Naive B cell (primary cell): ENCODE results near the gene MAPK8IP1. TPM values are rescaled to one million over a fixed set of nuclear protein-coding genes. Genes with fewer than 3 reads are reported as not detected.
"Not testable (repeated sequence)": the region's sequence is repeated elsewhere in the genome, so short reads cannot be mapped to it uniquely, and the experiment has no call there.

Source experiments
- ATAC-seq, 2 donors: fragments of 150-1000 bp; cut with Tn5 transposase; 2 replicates each; pipeline ENCODE4 v1.10.0; 2021; ENCODE audit warnings: low read depth in 2 of 2, mild to moderate bottlenecking in 2 of 2, moderate library complexity in 2 of 2
- DNase-seq: peaks from one replicate; pipeline ENCODE4 v3.0.0; 2022
- H3K27ac Mint-ChIP-seq, 6 donors: one replicate each; pipeline ENCODE4 v1.8.0; 2020 to 2022; ENCODE audit warnings: mild to moderate bottlenecking in 6 of 6, mixed read lengths in 6 of 6, moderate library complexity in 5 of 6, inconsistent platforms in 2 of 6
- H3K27me3 Mint-ChIP-seq, 3 donors: one replicate each; pipeline ENCODE4 v1.8.0; 2021 to 2022; ENCODE audit warnings: mixed read lengths in 3 of 3, mild to moderate bottlenecking in 1 of 3
- H3K36me3 Mint-ChIP-seq, 2 donors: one replicate each; pipeline ENCODE4 v1.8.0; 2020 to 2022; ENCODE audit warnings: mixed read lengths in 2 of 2, inconsistent platforms in 1 of 2, mild to moderate bottlenecking in 1 of 2
- H3K4me1 Mint-ChIP-seq, 3 donors: one replicate each; pipeline ENCODE4 v1.8.0; 2020 to 2022; ENCODE audit warnings: mixed read lengths in 3 of 3, inconsistent platforms in 1 of 3, mild to moderate bottlenecking in 1 of 3, moderate library complexity in 1 of 3
- H3K4me3 Mint-ChIP-seq, 8 donors: one replicate each; pipeline ENCODE4 v1.8.0; 2020 to 2022; ENCODE audit warnings: mild to moderate bottlenecking in 8 of 8, mixed read lengths in 8 of 8, moderate library complexity in 8 of 8, inconsistent platforms in 2 of 8
- H3K9me3 Mint-ChIP-seq, 7 donors: one replicate each; pipeline ENCODE4 v1.8.0; 2020 to 2022; ENCODE audit warnings: mixed read lengths in 7 of 7, mild to moderate bottlenecking in 5 of 7, inconsistent platforms in 2 of 7, moderate library complexity in 1 of 7
- polyA plus RNA-seq, 6 donors: library from polyadenylated mRNA; unstranded; fragments of 300-500 nt; fragmentation: Illumina TruSeq; gene quantifications; one replicate each; pipeline ENCODE4 v1.2.3, GENCODE V29; 2021; ENCODE audit warnings: low read depth in 6 of 6

The MAPK8IP1 gene
- polyA plus RNA-seq: under 1 TPM in 5 of 6 donors, not detected in 1; 0.12 to 0.35 (median 0.20) TPM

GRCh38 chr11:45885274-45885920, at the start of gene MAPK8IP1:
TSS of gene MAPK8IP1 (plus strand) at chr11:45885651. CDS start at chr11:45885821, 170 bp downstream.
- H3K4me1 Mint-ChIP-seq: peaks cover 10 to 17% (median 16%) of the 10 kb centered on the region in 3 donors
- peak within 1 kb of the TSS; percentile 72 to 89 (median 84) for H3K4me3 Mint-ChIP-seq
- peak; percentile 53 for DNase-seq
- peaks cover 5 to 6% of the 10 kb centered on the region in 2 donors for H3K36me3 Mint-ChIP-seq
- peak; percentile 86 for ATAC-seq
- H3K9me3 Mint-ChIP-seq: peaks cover 0 to 1% (median 0%) of the 10 kb centered on the region in 7 donors
- H3K27me3 Mint-ChIP-seq: peaks cover 0 to 10% (median 0%) of the 10 kb centered on the region in 3 donors
- peak within 1 kb of the TSS in 3 of 6 donors; percentile 53 to 97 (median 87) for H3K27ac Mint-ChIP-seq

GRCh38 chr11:45839204-45839603, 46.2 kb upstream of the MAPK8IP1 start:
- Mint-ChIP-seq H3K4me1 (peaks cover 10 to 23% (median 20%) of the 10 kb centered on the region in 3 donors), H3K27ac (peak overlapping the region in 1 of 6 donors; percentile 78), H3K4me3 (no peak overlapping the region), H3K9me3 (peaks cover 0 to 1% (median 0%) of the 10 kb centered on the region in 7 donors), H3K27me3 (peaks cover 0 to 2% (median under 1%) of the 10 kb centered on the region in 3 donors), H3K36me3 (no peaks in the 10 kb centered on the region)
- DNase-seq (no peak), ATAC-seq (no peak)

GRCh38 chr11:45840251-45840650, 45.2 kb upstream of the MAPK8IP1 start:
- Mint-ChIP-seq H3K4me1 (peaks cover 13 to 23% (median 20%) of the 10 kb centered on the region in 3 donors), H3K27ac (peak overlapping the region in 2 of 6 donors; percentile 41 to 93)
- not testable (repeated sequence) for H3K9me3 Mint-ChIP-seq, ATAC-seq, H3K27me3 Mint-ChIP-seq, DNase-seq, H3K4me3 Mint-ChIP-seq, H3K36me3 Mint-ChIP-seq

- H3K9me3 Mint-ChIP-seq: no peaks in the 10 kb centered on the region
Measured at GRCh38 chr11:45843158-45843924, 42.1 kb upstream of the MAPK8IP1 start.

GRCh38 chr11:45844822-45845578, 40.5 kb upstream of the MAPK8IP1 start:
- no peaks in the 10 kb centered on the region for H3K9me3 Mint-ChIP-seq
- no peak for DNase-seq

More at GRCh38 chr11:45843158-45843924, 42.1 kb upstream of the MAPK8IP1 start:
- Mint-ChIP-seq H3K27me3 (no peaks in the 10 kb centered on the region), H3K36me3 (no peaks in the 10 kb centered on the region), H3K27ac (peak overlapping the region; percentile 82 to 93 (median 90)), H3K4me3 (peak overlapping the region in 7 of 8 donors; percentile 10 to 79 (median 47)), H3K4me1 (peaks cover 24 to 31% (median 29%) of the 10 kb centered on the region in 3 donors)
- peak; percentile 86 for DNase-seq
- peak; percentile 27 to 37 for ATAC-seq

GRCh38 chr11:45846174-45846675, 39.2 kb upstream of the MAPK8IP1 start:
- Mint-ChIP-seq H3K27me3 (no peaks in the 10 kb centered on the region), H3K27ac (peak overlapping the region; percentile 95 to 99 (median 98)), H3K4me1 (peaks cover 47 to 58% (median 48%) of the 10 kb centered on the region in 3 donors), H3K4me3 (peak overlapping the region; percentile 81 to 94 (median 90)), H3K9me3 (no peaks in the 10 kb centered on the region), H3K36me3 (no peaks in the 10 kb centered on the region)
- no peak for ATAC-seq
- DNase-seq: no peak

More at GRCh38 chr11:45844822-45845578, 40.5 kb upstream of the MAPK8IP1 start:
- Mint-ChIP-seq H3K27me3 (no peaks in the 10 kb centered on the region), H3K36me3 (no peaks in the 10 kb centered on the region), H3K27ac (peak overlapping the region; percentile 42 to 99 (median 96)), H3K4me1 (peaks cover 36 to 46% (median 39%) of the 10 kb centered on the region in 3 donors), H3K4me3 (peak overlapping the region in 4 of 8 donors; percentile 16 to 90 (median 81))
- no peak for ATAC-seq

- Mint-ChIP-seq H3K9me3 (no peaks in the 10 kb centered on the region), H3K27me3 (no peaks in the 10 kb centered on the region), H3K27ac (peak within 1 kb of the TSS; percentile 95 to 99 (median 98)), H3K4me1 (peaks cover 53 to 65% (median 55%) of the 10 kb centered on the region in 3 donors), H3K36me3 (no peaks in the 10 kb centered on the region), H3K4me3 (peak within 1 kb of the TSS; percentile 81 to 94 (median 90))
- peak; percentile 78 to 79 for ATAC-seq
- DNase-seq: peak; percentile 99
Measured at GRCh38 chr11:45846974-45847910, 38.2 kb upstream of the MAPK8IP1 start, which contains the start of gene CRY2. TSS of gene CRY2 (plus strand) at chr11:45847475. CDS start at chr11:45847491, 16 bp downstream.

GRCh38 chr11:45847911-45848316, 37.5 kb upstream of the MAPK8IP1 start:
- Mint-ChIP-seq H3K4me3 (peak overlapping the region; percentile 81 to 94 (median 90)), H3K36me3 (no peaks in the 10 kb centered on the region), H3K27me3 (no peaks in the 10 kb centered on the region), H3K9me3 (no peaks in the 10 kb centered on the region), H3K27ac (peak overlapping the region; percentile 53 to 99 (median 96)), H3K4me1 (peaks cover 58 to 71% (median 59%) of the 10 kb centered on the region in 3 donors)
- ATAC-seq (peak; percentile 5 to 7), DNase-seq (no peak)

GRCh38 chr11:45848654-45849081, 36.8 kb upstream of the MAPK8IP1 start:
- peak overlapping the region; percentile 48 to 94 (median 86) for H3K4me3 Mint-ChIP-seq
- peak overlapping the region in 5 of 6 donors; percentile 59 to 95 (median 81) for H3K27ac Mint-ChIP-seq
- no peak for ATAC-seq
- no peak for DNase-seq
- no peaks in the 10 kb centered on the region for H3K9me3 Mint-ChIP-seq
- H3K4me1 Mint-ChIP-seq: peaks cover 50 to 70% (median 53%) of the 10 kb centered on the region in 3 donors
- H3K27me3 Mint-ChIP-seq: no peaks in the 10 kb centered on the region
- no peaks in the 10 kb centered on the region for H3K36me3 Mint-ChIP-seq

GRCh38 chr11:45850446-45850845, 35.0 kb upstream of the MAPK8IP1 start:
- Mint-ChIP-seq H3K36me3 (peaks cover 0 to under 1% of the 10 kb centered on the region in 2 donors), H3K4me3 (peak overlapping the region in 4 of 8 donors; percentile 6 to 79 (median 52)), H3K9me3 (no peaks in the 10 kb centered on the region), H3K27ac (no peak overlapping the region), H3K27me3 (no peaks in the 10 kb centered on the region), H3K4me1 (peaks cover 46 to 78% (median 55%) of the 10 kb centered on the region in 3 donors)
- DNase-seq (no peak), ATAC-seq (no peak)

GRCh38 chr11:45851228-45851627, 34.2 kb upstream of the MAPK8IP1 start:
- peaks cover 42 to 73% (median 55%) of the 10 kb centered on the region in 3 donors for H3K4me1 Mint-ChIP-seq
- ATAC-seq (no peak), DNase-seq (no peak)
- peak overlapping the region in 2 of 8 donors; percentile 6 to 61 for H3K4me3 Mint-ChIP-seq
- H3K36me3 Mint-ChIP-seq: peaks cover 0 to 6% of the 10 kb centered on the region in 2 donors
- no peaks in the 10 kb centered on the region for H3K27me3 Mint-ChIP-seq
- no peak overlapping the region for H3K27ac Mint-ChIP-seq
- no peaks in the 10 kb centered on the region for H3K9me3 Mint-ChIP-seq
